GM12878 (cell line): Measurements from ENCODE around the gene C20orf96. TPM values are rescaled to one million over a fixed set of nuclear protein-coding genes. Genes with fewer than 3 reads are reported as not detected.
A peak's percentile ranks its signal among the peaks of the same experiment; 100 is the strongest.

Experiments used
- ESRRA ChIP-seq: IDR thresholded peaks from 2 replicates; pipeline ENCODE4 v1.6.1; 2012; ENCODE audit warnings: mild to moderate bottlenecking, low read length, improper control_type of control experiment
- NFXL1 ChIP-seq: fragments of 450-650 bp; IDR thresholded peaks from 2 replicates; pipeline ENCODE4 v1.6.1; 2017; ENCODE audit warnings: antibody characterized with exemption, mild to moderate bottlenecking, borderline replicate concordance
- NRF1 ChIP-seq: conservative IDR thresholded peaks from 2 replicates; pipeline ENCODE4 v1.6.1; 2011; ENCODE audit warnings: mild to moderate bottlenecking, low read depth, low read length, improper control_type of control experiment
- ZNF207 ChIP-seq: fragments of 450-650 bp; IDR thresholded peaks from 2 replicates; pipeline ENCODE4 v1.6.1; 2014; ENCODE audit warnings: antibody characterized with exemption, mild to moderate bottlenecking, borderline replicate concordance
- polyA plus RNA-seq, 11 experiments: library from polyadenylated mRNA; depleted of rRNA in 4 of 11; unstranded in 6 of 11; stranded (reverse) in 5 of 11; fragments of >200 nt; fragmentation: Nextera tagmentation in 4 of 11; fragmentation: Illumina TruSeq in 1 of 11; extraction: Ambion mirVana in 4 of 11; extraction: Trizol in 1 of 11; gene quantifications; 1 replicate in 1 of 11; 2 replicates in 10 of 11; pipeline versions ENCODE4 v1.2.1 to v1.2.3, GENCODE V29; 2011 to 2016; ENCODE audit warnings: inconsistent platforms in 2 of 11, missing spikeins in 2 of 11, low read depth in 1 of 11
- total RNA-seq, 4 experiments: library from RNA; depleted of rRNA in 3 of 4; stranded (reverse); fragments of >200 nt in 3 of 4; fragmentation: Illumina TruSeq in 1 of 4; extraction: Trizol in 1 of 4; gene quantifications; 2 replicates each; pipeline versions ENCODE4 v1.2.1 to v1.2.3, GENCODE V29; 2013 to 2021
- TF ChIP-seq, protein P1 (sequence below): fragments of 450-650 bp; IDR thresholded peaks from 2 replicates; pipeline ENCODE4 v1.6.1; 2016; ENCODE audit warnings: mild to moderate bottlenecking, moderate library complexity, borderline replicate concordance
- TF ChIP-seq, protein P2 (sequence below): IDR thresholded peaks from 2 replicates; pipeline ENCODE4 v1.6.1; 2011; ENCODE audit warnings: mild to moderate bottlenecking, low read depth, low read length, moderate library complexity; ENCODE audit not compliant: insufficient replicate concordance
- TF ChIP-seq, protein P3 (sequence below): IDR thresholded peaks from 2 replicates; pipeline ENCODE4 v1.6.1; 2012; ENCODE audit warnings: low read depth, low read length, improper control_type of control experiment

C20orf96 gene
- total and polyA plus RNA-seq, 10 of the 15 experiments (the other 5 are each of a cell fraction or from before 2014, with no cell fraction given): 1.4 to 8.6 (median 5.9) TPM

DNA sequence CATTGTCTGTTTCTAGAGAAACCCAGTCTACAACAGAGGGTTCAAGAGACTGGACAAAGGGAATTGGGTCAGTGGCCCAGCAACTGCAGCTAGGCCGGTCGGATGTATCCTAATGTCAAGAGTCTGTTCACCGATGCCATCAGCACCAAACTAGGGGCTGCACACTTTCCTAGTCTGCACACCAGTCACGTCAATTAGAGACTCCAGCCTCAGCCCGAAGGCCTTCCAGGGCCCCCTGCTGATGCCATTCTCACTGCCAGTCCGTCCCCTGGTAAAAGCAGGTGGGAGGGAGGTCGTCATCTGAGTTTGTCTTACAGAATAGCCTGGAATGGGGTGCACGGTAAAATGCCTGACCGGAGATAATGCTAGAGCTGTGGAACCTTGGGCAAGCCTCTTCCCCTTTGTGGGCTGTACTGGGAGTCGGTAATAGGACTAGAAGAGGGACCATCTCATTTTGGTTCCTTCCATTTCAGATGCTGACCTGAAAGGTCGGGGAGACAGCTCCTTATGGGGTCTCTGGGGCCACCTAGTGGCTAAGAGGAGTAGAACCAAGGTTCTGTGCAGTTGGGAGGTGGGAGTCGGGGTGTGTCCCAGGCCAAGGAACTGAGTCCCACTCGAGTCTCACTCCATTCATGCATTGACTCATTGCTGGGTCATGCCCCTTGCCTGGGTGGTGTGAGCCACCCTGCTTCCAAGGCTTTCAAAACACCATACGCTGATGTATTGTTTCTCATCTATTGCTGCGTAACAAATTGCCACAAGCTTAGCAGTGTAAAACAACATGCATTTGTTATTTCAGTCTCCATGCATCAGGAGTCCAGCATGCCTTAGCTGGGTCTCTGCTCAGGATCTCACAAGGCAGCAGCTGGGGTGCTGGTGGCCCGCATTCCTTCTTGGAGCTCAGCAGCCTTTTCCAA is 39.9 kb upstream of the C20orf96 start (continued):
- TF ChIP-seq, protein P1, sequence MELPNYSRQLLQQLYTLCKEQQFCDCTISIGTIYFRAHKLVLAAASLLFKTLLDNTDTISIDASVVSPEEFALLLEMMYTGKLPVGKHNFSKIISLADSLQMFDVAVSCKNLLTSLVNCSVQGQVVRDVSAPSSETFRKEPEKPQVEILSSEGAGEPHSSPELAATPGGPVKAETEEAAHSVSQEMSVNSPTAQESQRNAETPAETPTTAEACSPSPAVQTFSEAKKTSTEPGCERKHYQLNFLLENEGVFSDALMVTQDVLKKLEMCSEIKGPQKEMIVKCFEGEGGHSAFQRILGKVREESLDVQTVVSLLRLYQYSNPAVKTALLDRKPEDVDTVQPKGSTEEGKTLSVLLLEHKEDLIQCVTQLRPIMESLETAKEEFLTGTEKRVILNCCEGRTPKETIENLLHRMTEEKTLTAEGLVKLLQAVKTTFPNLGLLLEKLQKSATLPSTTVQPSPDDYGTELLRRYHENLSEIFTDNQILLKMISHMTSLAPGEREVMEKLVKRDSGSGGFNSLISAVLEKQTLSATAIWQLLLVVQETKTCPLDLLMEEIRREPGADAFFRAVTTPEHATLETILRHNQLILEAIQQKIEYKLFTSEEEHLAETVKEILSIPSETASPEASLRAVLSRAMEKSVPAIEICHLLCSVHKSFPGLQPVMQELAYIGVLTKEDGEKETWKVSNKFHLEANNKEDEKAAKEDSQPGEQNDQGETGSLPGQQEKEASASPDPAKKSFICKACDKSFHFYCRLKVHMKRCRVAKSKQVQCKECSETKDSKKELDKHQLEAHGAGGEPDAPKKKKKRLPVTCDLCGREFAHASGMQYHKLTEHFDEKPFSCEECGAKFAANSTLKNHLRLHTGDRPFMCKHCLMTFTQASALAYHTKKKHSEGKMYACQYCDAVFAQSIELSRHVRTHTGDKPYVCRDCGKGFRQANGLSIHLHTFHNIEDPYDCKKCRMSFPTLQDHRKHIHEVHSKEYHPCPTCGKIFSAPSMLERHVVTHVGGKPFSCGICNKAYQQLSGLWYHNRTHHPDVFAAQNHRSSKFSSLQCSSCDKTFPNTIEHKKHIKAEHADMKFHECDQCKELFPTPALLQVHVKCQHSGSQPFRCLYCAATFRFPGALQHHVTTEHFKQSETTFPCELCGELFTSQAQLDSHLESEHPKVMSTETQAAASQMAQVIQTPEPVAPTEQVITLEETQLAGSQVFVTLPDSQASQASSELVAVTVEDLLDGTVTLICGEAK: no peak
- no peak for TF ChIP-seq NFXL1
- TF ChIP-seq, protein P2, sequence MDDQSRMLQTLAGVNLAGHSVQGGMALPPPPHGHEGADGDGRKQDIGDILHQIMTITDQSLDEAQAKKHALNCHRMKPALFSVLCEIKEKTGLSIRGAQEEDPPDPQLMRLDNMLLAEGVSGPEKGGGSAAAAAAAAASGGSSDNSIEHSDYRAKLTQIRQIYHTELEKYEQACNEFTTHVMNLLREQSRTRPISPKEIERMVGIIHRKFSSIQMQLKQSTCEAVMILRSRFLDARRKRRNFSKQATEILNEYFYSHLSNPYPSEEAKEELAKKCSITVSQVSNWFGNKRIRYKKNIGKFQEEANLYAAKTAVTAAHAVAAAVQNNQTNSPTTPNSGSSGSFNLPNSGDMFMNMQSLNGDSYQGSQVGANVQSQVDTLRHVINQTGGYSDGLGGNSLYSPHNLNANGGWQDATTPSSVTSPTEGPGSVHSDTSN: no peak
- no peak for TF ChIP-seq ESRRA
- peak; percentile 48; the same call in 1 of the 2 replicates for TF ChIP-seq ZNF207
- TF ChIP-seq NRF1: no peak
- TF ChIP-seq, protein P3, sequence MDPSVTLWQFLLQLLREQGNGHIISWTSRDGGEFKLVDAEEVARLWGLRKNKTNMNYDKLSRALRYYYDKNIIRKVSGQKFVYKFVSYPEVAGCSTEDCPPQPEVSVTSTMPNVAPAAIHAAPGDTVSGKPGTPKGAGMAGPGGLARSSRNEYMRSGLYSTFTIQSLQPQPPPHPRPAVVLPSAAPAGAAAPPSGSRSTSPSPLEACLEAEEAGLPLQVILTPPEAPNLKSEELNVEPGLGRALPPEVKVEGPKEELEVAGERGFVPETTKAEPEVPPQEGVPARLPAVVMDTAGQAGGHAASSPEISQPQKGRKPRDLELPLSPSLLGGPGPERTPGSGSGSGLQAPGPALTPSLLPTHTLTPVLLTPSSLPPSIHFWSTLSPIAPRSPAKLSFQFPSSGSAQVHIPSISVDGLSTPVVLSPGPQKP: no peak
